ENCODE results near the gene HAUS6. TPM values are rescaled to one million over a fixed set of nuclear protein-coding genes. Genes with fewer than 3 reads are reported as not detected.
"Not testable (repeated sequence)": the region's sequence is repeated elsewhere in the genome, so short reads cannot be mapped to it uniquely, and the experiment has no call there.

Gene HAUS6
- total RNA-seq, 1 experiment from 2014 or later: 28.4 TPM

DNA sequence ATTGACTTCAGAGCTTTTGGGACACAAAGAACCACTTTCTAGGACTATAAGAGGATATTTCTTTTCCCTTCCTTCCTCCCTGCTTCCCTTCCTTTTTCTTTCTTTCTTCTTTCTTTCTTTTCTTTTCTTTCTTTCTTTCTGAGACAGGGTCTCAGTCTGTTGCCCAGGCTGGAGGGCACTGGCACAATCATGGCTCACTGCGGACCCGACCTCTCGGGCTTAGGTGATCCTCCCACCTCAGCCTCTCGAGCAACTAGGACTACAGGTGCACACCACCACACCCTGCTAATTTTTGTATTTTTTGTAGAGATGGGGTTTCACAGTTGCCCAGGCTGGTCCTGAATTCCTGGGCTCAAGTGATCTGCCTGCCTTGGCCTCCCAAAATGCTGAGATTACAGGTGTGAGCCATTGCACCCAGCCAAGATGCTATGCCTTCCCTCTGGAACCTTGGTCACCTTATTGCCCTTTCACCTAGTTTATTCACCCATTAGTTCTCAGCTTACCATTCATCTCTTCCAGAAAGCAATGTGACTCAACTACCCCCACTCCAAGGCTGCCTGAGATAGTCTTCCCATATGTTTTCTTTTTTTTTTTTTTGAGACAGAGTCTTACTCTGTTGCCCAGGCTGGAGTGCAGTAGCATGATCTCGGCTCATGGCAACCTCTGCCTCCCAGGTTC is 14.5 kb upstream of the HAUS6 start:
- peak; percentile 72 for DNase-seq (ENCODE audit: low read depth)

- DNase-seq (ENCODE audit: low read depth): peak; percentile 85
These were observed 13.5 kb upstream of the HAUS6 start for GRCh38 chr9:19116107-19116790.

GRCh38 chr9:19114680-19115270 is 12.1 kb upstream of the HAUS6 start:
- DNase-seq (ENCODE audit: low read depth): peak; percentile 63

- peak; percentile 79 for DNase-seq (ENCODE audit: low read depth)
These were observed 11.4 kb upstream of the HAUS6 start for GRCh38 chr9:19113964-19114679.

GRCh38 chr9:19113064-19113611 is 10.4 kb upstream of the HAUS6 start:
- DNase-seq (ENCODE audit: low read depth): not testable (repeated sequence)

GRCh38 chr9:19108038-19108437 is 5.3 kb upstream of the HAUS6 start:
- no peak for DNase-seq (ENCODE audit: low read depth)

GRCh38 chr9:19104515-19105282 is 2.0 kb upstream of the HAUS6 start:
- peak; percentile 30 for DNase-seq (ENCODE audit: low read depth)

- peak; percentile 61 for DNase-seq (ENCODE audit: low read depth)
These were observed 498 bp downstream of the HAUS6 start for GRCh38 chr9:19102181-19102630.

DNA sequence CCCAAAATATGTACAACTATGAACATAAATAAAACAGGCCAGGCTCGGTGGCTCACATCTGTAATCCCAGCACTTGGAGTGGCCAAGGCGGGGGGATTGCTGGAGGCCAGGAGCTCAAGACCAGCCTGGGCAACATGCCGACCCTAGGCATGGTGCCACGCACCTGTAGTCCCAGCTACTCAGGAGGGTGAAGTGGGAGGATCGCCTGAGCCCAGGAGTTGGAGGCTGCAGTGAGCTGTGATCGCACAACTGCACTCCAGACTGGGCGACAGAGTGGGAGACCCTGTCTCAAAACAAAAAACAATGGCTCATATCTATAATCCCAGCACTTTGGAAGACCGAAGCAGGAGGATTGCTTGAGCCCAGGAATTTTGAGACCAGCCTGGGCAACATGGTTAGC is 1.5 kb downstream of the HAUS6 start:
- no peak for DNase-seq (ENCODE audit: low read depth)

- not testable (repeated sequence) for DNase-seq (ENCODE audit: low read depth)
These were observed 5.3 kb downstream of the HAUS6 start for GRCh38 chr9:19097431-19097830.

- peak; percentile 83 for DNase-seq (ENCODE audit: low read depth)
These were observed 15.4 kb downstream of the HAUS6 start for GRCh38 chr9:19087106-19088000.

DNA sequence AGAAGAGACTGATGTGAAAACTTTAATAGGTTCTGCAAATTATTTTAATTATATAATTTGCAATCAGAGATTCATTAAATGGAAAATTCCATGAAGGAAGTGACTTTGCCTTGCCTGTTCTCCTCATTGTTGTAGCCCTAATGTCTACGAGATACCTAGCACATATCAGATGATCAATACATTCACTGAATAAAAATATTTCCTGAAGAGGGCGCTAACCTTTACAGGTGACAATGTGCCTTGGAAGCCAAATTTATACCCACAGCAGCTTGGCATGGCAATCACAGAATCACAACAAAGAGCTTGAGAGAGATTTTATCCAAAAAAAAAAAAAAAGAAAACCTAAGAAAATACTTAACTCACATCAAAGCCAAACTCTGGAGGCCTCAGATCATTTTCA is 17.4 kb downstream of the HAUS6 start:
- peak; percentile 15 for DNase-seq (ENCODE audit: low read depth)

- DNase-seq (ENCODE audit: low read depth): peak; percentile 80
These were observed 27.9 kb downstream of the HAUS6 start for GRCh38 chr9:19074836-19075235.

DNA sequence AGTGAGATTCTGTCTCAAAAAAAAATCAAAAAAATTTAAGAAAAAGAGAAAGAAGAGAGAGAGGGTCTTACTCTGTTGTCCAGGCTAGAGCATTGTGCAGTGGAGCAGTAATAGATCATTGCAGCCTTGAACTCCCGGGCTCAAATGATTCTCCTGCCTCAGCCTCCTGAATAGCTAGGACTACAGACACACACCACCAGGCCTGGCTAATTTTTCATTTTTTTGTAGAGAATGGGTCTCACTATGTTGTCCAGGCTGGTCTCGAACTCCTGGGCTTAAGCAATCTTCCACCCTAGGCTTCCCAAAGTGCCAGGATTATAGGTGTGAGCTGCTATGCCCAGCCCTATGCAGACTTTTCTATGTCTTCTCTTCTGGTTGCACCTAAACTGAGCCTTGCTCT is 28.5 kb downstream of the HAUS6 start:
- no peak for DNase-seq (ENCODE audit: low read depth)

- no peak for DNase-seq (ENCODE audit: low read depth)
These were observed 45.7 kb downstream of the HAUS6 start for GRCh38 chr9:19057033-19057432.

DNA sequence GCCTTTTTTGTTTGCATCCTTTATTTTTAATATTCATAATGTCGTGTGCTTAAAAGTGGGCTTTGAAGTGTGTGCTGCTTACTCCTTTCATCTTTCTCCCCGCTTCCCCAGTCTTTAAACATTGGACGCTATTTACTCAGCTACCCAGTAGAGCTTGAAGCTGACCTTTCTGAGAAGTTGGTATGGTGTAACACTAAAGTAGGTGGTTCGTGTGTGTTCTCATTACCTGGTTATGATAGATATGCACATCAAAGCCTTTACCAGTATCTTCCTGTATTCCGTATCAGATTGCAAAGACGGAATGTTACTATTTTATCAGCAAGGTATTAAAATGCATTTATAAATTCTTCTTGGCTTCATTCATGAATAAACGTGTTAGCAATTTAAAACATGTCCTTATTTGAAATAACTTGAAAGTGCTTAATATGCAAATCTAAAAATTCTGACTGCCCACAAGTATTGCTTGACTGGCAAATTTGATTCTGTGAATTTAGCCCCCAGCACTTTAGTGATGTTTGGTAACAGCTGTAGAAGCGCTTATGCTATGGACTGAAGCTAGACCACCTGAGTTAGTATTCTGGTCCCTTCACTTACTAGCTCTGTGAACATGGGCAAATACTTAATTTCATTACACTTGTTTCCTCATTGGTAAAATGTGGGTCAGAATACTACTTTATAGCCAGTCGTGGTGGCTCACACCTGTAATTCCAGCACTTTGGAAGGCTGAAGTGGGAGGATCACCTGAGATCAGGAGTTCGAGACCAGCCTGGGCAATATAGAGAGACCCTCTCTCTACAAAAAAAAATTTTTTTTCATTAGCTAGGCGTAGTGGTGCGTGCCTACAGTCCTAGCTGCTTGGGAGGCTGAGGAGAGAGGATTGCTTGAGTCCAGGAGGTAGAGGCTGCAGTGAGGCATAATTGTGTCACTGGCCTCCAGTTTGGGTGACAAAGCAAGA is 51.8 kb downstream of the HAUS6 start:
- no peak for DNase-seq (ENCODE audit: low read depth)

- DNase-seq (ENCODE audit: low read depth): peak; percentile 65
These were observed 52.6 kb downstream of the HAUS6 start for GRCh38 chr9:19049917-19050636.

All from M059J (cell line).